Measurements from ENCODE around the gene PRR19. TPM values are rescaled to one million over a fixed set of nuclear protein-coding genes. Genes with fewer than 3 reads are reported as not detected.

Gene PRR19
- total RNA-seq, 4 donors from 2014 or later = 0.30 to 0.44 TPM; not detected in 2

DNA sequence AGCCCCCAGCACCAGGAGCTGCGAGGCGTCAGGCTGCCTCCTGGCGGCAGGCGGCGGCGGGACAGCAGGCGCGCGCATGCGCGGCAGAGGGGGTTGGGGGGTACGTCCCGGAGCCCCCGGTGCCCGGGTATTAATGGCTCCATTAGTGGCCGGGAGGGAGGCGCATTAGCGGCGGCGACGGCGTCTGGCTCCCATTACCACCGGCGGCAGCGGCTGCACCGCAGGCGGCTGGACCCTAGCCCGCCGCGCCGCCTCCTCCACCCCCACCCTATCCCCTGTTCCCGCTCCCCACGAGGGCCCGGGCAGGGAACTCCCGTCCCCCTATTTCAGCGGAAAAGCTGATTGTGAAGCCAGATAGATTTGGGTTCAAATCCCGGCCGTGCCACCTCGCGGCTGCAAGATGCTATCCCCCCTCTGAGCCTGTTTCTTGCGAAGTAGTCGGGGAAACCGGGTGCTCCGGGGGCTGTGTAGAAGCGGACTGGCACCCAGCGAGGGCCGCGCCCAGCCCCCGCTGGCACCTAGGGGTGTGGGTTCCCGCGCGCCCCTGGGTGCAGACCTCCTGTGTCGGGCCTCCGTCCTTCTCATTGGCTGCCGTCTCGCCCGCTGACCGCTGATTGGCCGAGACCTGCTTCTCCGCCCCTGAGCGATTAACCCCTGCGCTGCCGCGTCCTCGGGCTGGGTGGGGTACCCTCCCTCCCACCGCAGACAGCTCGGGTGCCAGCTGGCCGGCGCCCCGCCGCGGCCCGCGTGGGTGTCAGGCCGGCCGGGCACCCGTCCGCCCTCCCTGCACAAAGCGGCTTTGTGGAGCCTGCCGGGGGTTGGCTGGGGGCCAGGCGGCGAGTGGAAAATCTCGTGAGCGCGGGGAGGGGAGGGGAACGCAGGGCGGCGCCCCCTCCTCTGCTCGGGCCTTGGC is 21.8 kb upstream of the PRR19 start:
- H3K27me3 ChIP-seq = no peaks in the 10 kb centered on the region
- DNase-seq (ENCODE audit: low spot score in 2 of 2) = peak; percentile 90 to 93
- TF ChIP-seq, protein P1, sequence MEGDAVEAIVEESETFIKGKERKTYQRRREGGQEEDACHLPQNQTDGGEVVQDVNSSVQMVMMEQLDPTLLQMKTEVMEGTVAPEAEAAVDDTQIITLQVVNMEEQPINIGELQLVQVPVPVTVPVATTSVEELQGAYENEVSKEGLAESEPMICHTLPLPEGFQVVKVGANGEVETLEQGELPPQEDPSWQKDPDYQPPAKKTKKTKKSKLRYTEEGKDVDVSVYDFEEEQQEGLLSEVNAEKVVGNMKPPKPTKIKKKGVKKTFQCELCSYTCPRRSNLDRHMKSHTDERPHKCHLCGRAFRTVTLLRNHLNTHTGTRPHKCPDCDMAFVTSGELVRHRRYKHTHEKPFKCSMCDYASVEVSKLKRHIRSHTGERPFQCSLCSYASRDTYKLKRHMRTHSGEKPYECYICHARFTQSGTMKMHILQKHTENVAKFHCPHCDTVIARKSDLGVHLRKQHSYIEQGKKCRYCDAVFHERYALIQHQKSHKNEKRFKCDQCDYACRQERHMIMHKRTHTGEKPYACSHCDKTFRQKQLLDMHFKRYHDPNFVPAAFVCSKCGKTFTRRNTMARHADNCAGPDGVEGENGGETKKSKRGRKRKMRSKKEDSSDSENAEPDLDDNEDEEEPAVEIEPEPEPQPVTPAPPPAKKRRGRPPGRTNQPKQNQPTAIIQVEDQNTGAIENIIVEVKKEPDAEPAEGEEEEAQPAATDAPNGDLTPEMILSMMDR (IDR thresholded peaks at IDR 0.05) = peak; percentile 85 to 98 (median 97)
- peak in 1 of 2 donors; percentile 84 for TF ChIP-seq EP300 (IDR thresholded peaks at IDR 0.05)
- peak; percentile 22 to 53 for TF ChIP-seq POLR2A (IDR thresholded peaks at IDR 0.05)
- WGBS, 2 donors = 1% methylated on average over 38 to 72 of the region's 89 CpGs
- H3K36me3 ChIP-seq = peaks cover 0 to 10% (median 0%) of the 10 kb centered on the region in 3 donors
- H3K4me1 ChIP-seq = peaks cover 3 to 82% (median 66%) of the 10 kb centered on the region in 4 donors
- no peaks in the 10 kb centered on the region for H3K9me3 ChIP-seq
- peak overlapping the region; percentile 96 to 99 (median 97) for H3K27ac ChIP-seq
- peak overlapping the region; percentile 81 to 100 (median 86) for H3K4me3 ChIP-seq

DNA sequence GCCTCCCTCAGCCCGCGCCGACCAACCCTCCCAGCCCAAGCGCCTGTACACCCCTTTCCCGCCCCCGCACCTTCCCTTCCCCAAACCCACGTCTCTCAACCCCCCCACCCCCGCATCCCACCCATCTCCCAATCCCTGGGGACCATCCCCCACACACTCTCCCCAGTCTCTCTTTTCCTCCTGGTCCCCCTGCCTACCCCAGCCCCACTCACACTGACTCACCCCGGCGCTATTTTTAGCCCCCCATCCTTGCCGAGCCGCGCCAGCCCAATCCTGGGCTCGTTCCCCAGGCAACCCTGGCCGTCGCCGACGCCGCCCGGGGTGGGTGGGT is 21.2 kb upstream of the PRR19 start:
- Histone ChIP-seq H3K4me1 (peaks cover 3 to 82% (median 69%) of the 10 kb centered on the region in 4 donors), H3K4me3 (peak overlapping the region; percentile 81 to 100 (median 86)), H3K36me3 (peaks cover 0 to 5% (median 0%) of the 10 kb centered on the region in 3 donors), H3K27me3 (no peaks in the 10 kb centered on the region), H3K9me3 (no peaks in the 10 kb centered on the region), H3K27ac (peak overlapping the region; percentile 96 to 99 (median 97))
- TF ChIP-seq POLR2A (IDR thresholded peaks at IDR 0.05) (no peak), EP300 (IDR thresholded peaks at IDR 0.05) (no peak)
- TF ChIP-seq, protein P1 (IDR thresholded peaks at IDR 0.05) = no peak
- WGBS, 2 donors = 0% methylated on average over 14 to 19 of the region's 20 CpGs
- peak in 1 of 2 donors; percentile 44 for DNase-seq (ENCODE audit: low spot score in 2 of 2)

DNA sequence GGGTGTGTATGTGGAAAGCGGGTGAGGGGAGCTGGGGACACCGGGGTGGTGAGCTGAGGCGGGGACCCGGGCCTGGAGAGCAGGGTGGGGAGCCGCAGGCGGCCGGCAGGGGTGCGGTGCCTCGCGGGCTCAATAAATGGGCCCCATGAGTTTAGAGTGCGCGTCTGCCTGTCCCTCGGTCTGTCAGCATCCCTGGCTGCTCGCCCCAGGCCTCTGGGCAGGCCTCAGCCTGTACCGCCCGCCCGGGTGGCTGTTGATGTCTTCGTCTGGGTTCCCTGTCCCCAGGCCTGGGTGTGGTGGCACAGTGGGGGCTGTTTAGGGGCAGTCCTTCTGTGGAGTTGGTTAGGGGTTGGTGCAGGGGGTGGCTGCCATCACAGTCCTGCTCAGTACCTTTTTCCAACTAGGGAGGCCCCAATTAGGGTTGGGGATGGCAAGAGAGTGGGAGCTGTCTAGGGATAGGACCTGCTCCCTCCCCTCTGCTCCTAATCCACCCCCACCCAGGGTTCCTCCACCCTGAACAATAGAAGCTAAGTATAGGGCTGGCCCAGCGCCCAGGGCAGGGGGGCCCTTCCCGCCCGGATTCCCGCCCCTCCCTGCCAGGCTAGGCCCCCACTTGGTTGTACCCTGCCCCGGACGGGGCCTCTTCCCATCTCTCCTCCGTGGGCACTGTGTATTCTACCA is 20.6 kb upstream of the PRR19 start:
- Histone ChIP-seq H3K4me1 (peaks cover 3 to 82% (median 73%) of the 10 kb centered on the region in 4 donors), H3K27me3 (no peaks in the 10 kb centered on the region), H3K36me3 (no peaks in the 10 kb centered on the region), H3K9me3 (no peaks in the 10 kb centered on the region), H3K4me3 (peak overlapping the region; percentile 81 to 100 (median 86)), H3K27ac (peak overlapping the region; percentile 96 to 99 (median 97))
- TF ChIP-seq POLR2A (IDR thresholded peaks at IDR 0.05) = no peak
- TF ChIP-seq, protein P1 (IDR thresholded peaks at IDR 0.05) = peak in 3 of 5 experiments; percentile 12 to 29 (median 22)
- TF ChIP-seq EP300 (IDR thresholded peaks at IDR 0.05) = peak in 1 of 2 donors; percentile 51
- peak in 1 of 2 donors; percentile 61 for DNase-seq (ENCODE audit: low spot score in 2 of 2)
- 1 to 2% methylated on average over 13 to 23 of the region's 25 CpGs for WGBS, 2 donors

DNA sequence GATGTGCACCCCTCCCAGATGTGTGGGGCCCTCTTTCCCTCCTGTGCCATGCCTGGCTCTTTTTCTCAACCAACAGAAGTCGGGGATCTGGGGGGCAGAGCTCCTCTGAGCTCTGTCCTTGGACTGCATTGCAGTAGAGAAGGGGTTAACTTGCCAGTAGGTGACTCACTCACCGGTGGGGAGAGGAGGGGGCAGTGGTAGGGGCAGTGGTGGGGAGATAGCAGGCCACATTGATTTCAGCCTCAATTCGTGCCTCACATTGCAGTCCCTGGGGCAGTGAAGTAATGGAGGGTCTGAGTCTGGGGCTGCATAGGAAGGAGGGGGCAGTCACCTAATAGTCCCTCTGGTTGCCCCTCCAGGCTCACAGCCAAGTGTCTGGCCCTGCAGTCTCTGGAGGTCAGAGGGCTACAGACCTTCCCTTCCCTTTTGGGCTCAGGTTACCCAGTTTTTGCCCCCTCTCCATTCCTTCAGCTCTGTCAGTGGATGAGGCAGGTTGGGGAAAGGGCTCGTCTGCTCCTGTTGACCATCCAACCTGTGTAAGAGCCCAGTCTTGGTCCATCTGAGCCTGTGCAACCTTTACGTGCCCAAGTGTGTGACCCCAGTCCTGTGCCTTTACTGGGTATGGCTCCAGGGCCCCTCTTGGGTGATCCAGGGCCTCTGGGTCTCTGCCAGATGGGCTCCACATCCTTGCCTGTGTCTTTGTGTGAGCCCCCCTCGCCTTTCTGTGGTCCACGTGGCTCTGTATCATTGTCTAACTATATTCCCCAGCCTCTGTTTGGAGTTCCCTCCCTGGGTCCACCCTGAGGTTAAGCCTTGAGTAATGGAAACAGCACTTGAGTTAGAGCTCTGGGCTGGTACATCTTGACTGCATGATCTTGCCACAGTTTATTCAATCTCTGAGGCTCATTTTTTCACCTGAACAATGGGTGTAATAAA is 19.8 kb upstream of the PRR19 start:
- Histone ChIP-seq H3K27me3 (no peaks in the 10 kb centered on the region), H3K27ac (peak overlapping the region; percentile 96 to 99 (median 97)), H3K4me3 (peak overlapping the region; percentile 81 to 100 (median 86)), H3K36me3 (peaks cover 0 to 3% (median 0%) of the 10 kb centered on the region in 3 donors), H3K9me3 (no peaks in the 10 kb centered on the region), H3K4me1 (peaks cover 3 to 82% (median 74%) of the 10 kb centered on the region in 4 donors)
- 13 to 16% methylated on average over 7 of the region's 7 CpGs for WGBS, 2 donors
- TF ChIP-seq EP300 (IDR thresholded peaks at IDR 0.05) (no peak), POLR2A (IDR thresholded peaks at IDR 0.05) (no peak)
- TF ChIP-seq, protein P1 (IDR thresholded peaks at IDR 0.05) = no peak
- peak in 1 of 2 donors; percentile 34 for DNase-seq (ENCODE audit: low spot score in 2 of 2)

Data from tibial nerve (tissue), 4 donors.